HG03442 (cell line): Measurements from ENCODE around the gene TSPAN15.
"Not testable (repeated sequence)": the region's sequence is repeated elsewhere in the genome, so short reads cannot be mapped to it uniquely, and the experiment has no call there.

Experiments
- ATAC-seq: cut with Tn5 transposase; IDR thresholded peaks from one replicate; pipeline ENCODE4 v1.9.1; 2021; ENCODE audit warnings: mild to moderate bottlenecking, moderate library complexity; ENCODE audit not compliant: unreplicated experiment

Gene TSPAN15

GRCh38 chr10:69483963-69484362 lies 32.7 kb downstream of the TSPAN15 start:
- ATAC-seq = no peak

DNA sequence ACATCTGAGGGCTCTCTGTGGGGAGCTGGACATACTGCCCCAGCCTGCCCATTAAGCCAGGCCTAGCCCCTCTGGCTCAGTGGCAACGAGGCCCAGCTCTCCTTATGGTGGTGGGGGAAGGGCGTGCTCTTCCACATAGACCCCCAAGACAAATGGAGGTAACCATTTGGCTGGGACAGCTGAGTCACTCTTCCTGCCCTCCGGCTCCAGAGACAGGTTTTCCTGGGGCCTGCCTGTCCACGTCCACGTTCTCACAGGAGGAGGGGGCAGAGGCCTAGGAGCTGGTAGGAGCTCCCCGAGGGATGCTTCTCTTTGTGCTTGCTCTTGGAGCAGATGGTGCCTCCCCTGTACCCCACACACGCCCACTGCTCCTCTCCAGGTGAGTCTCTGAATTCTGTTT lies 33.5 kb downstream of the TSPAN15 start:
- ATAC-seq = no peak

- ATAC-seq = no peak
Measured at GRCh38 chr10:69486922-69487730, 35.9 kb downstream of the TSPAN15 start.

DNA sequence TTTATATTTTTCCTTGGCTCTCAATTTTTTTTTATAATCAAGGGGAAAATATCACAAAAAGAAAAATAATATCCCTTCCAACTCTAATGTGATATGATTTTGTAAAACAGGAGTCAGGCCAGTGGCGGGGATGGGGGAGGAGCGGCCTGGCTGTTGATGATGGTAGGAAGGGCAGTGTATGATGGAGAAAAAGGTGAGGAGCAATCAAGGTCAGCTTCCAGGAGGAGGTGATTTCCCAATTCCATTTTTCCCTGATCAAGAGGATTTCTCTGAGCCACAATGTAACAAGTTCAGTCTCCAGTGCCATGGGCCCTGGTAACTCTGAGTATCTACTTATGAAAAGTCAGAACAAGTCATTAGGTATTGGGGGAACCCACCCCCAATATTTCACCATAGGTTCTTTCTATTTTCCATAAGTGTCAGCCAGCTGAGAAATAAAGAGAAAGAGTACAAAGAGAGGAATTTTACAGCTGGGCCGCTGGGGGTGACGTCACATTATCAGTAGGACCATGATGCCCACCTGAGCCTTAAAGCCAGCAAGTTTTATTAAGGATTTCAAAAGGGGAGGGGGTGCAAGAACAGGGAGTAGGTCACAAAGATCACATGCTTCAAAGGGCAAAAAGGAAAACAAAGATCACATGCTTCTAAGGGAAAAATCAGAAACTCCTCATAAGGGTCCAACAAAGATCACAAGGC lies 37.0 kb downstream of the TSPAN15 start:
- not testable (repeated sequence) for ATAC-seq

DNA sequence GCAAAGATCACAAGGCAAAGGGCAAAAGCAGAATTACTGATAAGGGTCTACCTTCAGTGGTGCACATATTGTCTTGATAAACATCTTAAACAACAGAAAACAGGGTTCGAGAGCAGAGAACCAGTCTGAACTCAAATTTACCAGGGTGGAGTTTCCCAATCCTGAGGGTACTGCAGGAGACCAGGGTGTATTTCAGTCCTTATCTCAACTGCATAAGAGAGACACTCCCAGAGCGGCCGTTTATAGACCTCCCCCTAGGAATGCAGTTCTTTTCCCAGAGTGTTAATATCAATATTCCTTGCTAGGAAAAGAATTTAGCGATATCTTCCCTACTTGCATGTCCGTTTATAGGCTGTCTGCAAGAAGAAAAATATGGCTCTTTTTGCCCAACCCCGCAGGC lies 37.6 kb downstream of the TSPAN15 start:
- ATAC-seq = not testable (repeated sequence)

GRCh38 chr10:69489506-69490090 lies 38.3 kb downstream of the TSPAN15 start:
- ATAC-seq = no peak

DNA sequence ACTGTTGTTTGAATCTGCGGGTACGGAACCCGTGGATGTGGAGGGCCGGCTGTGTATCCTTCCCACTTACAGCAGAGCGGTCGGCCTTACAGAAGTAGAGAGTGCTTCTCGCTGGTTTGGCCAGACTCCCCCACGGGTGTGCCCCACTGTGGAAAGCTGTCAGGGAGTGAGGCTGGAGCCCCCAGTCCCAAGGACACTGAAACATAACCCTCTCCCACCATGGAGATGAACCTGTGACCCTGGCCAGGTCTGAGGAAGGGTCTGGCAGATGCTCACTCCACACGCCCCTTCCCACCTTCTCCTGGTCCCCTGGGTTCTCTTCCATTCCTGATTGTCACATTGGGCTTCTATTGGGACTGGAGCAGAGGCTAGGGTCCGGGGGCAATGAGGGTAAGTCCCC lies 39.6 kb downstream of the TSPAN15 start:
- no peak for ATAC-seq

DNA sequence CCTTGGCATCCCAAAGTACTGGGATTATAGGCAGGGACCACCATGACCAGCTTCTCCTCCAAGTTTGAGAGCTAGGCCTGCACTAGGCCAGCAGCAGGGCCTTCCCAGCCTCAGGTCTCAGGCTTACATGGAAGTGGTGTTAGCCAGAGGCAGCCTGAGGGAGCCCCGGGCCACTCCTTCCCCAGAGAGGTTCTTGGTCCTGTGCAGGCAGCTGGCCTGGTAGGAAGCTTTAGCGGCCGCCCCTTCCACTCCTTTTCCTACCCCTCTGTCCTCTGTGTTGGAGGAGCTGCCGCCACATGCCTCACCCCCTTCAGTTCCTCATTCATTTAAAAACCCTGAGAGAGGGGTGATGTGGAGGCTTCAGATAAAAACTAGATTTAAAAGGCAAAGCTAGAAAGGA lies 40.3 kb downstream of the TSPAN15 start:
- no peak for ATAC-seq

DNA sequence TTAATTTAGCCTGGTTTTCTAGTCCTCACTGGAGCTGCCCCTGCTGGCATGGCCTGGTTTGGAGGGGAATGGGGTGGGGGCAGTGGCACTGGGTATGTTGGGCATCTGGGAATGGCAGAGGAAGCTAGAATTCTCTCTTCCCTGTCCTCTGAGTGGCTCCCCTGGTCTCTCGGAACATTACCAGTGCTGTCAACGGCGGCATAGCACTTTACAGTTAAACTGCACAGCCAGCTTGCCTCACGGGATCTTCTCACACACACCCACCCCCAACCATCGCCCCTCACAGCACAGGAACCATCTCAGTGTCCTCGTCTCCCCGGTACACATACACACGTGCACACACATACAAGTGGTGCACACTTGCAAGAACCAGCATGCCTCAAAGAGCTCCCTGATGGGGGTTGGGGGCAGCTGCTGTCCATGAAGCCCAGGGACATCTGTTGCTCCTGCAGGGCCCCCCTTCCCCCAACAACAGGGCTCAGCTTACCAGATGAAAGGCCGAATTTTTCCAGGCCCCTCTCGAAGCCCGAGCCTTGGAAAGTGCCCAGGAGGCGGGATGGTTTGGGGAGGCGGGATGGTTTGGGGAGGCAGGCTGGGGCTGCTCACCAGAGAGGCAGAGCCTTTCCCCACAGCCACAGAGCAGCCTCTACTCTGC lies 41.0 kb downstream of the TSPAN15 start:
- no peak for ATAC-seq

DNA sequence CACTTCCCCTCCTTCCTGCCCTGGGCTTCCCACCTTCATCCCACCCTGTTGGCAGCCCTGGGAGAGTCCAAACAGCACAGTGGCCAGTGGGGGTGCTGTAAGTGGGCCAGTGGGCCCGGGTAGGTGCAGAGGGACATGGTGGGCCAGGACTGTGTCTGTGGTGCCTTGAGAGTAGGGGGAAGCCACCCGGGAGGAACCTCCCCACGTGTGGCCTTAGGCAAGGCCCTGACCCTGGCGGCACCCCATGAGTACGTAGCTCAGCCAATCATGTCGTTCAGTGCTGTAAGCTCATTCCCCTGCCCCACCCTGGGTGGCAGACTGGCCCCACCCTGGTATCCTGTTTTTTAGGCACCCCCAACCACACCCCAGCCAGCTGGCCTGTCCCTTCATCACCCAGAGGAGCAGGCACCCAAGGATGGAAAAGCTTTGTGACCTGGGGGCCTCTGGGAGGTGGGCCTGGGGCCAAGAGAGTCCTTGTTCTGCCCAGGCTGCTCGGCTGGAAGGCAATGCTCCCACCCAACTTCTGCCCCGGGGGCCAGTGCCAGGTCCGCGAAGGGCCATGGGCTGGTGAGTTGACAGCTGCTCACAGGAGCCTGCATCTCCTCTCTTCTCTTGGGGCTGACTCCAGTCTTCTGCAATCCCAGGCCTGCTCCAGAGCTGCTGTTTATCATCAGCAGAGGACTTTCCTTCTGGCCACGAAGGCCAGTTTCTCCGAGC lies 41.6 kb downstream of the TSPAN15 start:
- no peak for ATAC-seq

GRCh38 chr10:69494626-69495558 lies 43.6 kb downstream of the TSPAN15 start:
- ATAC-seq = no peak

DNA sequence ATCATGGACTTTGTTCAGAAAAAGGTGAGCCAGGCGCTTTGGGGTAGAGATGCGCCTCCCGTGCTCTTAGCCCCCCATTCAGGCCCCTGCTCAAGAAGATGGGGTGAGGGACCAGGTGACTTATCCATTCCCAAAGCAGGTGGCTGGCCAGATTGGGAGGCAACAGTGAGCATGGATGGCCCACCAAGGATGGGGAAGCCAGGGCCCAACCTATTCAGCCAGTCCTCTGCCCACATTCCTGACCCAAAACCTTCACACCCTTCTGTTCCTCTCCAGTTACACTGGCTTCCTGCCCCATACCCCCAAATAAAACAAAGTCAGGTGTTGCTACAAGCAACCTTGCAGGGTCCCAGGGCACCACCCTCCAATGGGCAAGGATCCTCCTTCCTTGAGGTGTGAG lies 44.4 kb downstream of the TSPAN15 start:
- ATAC-seq = no peak

- ATAC-seq = no peak
Measured at GRCh38 chr10:69496352-69497230, 45.3 kb downstream of the TSPAN15 start.

DNA sequence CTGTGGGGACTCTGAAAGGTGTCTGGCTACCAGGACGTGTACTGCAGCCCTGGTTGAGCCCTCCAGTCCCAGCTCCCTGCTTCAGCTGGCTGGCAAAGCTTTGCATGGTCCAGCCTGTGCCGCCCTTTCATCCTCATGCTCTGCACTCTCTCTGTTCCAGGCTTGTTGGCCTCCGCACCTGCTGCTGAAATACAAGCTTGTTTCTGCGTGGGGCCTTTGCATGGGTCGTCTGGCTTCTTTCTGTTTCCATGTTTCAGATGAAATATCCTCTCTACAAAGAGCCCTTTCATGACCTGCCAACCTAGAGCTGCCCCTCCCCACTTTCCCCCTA lies 45.9 kb downstream of the TSPAN15 start:
- ATAC-seq = no peak

GRCh38 chr10:69497611-69498390 lies 46.5 kb downstream of the TSPAN15 start:
- no peak for ATAC-seq

GRCh38 chr10:69498711-69499471 lies 47.6 kb downstream of the TSPAN15 start:
- no peak for ATAC-seq
